Measurements from ENCODE around the gene TMCC1. TPM values are rescaled to one million over a fixed set of nuclear protein-coding genes. Genes with fewer than 3 reads are reported as not detected.

TMCC1 gene
- total and polyA plus RNA-seq, 10 of the 15 experiments (the other 5 are each of a cell fraction or from before 2014, with no cell fraction given) = 2.3 to 21.1 (median 8.4) TPM

GRCh38 chr3:129893581-129894070 is at the start of gene TMCC1 (continued):
- TF ChIP-seq, protein P1, sequence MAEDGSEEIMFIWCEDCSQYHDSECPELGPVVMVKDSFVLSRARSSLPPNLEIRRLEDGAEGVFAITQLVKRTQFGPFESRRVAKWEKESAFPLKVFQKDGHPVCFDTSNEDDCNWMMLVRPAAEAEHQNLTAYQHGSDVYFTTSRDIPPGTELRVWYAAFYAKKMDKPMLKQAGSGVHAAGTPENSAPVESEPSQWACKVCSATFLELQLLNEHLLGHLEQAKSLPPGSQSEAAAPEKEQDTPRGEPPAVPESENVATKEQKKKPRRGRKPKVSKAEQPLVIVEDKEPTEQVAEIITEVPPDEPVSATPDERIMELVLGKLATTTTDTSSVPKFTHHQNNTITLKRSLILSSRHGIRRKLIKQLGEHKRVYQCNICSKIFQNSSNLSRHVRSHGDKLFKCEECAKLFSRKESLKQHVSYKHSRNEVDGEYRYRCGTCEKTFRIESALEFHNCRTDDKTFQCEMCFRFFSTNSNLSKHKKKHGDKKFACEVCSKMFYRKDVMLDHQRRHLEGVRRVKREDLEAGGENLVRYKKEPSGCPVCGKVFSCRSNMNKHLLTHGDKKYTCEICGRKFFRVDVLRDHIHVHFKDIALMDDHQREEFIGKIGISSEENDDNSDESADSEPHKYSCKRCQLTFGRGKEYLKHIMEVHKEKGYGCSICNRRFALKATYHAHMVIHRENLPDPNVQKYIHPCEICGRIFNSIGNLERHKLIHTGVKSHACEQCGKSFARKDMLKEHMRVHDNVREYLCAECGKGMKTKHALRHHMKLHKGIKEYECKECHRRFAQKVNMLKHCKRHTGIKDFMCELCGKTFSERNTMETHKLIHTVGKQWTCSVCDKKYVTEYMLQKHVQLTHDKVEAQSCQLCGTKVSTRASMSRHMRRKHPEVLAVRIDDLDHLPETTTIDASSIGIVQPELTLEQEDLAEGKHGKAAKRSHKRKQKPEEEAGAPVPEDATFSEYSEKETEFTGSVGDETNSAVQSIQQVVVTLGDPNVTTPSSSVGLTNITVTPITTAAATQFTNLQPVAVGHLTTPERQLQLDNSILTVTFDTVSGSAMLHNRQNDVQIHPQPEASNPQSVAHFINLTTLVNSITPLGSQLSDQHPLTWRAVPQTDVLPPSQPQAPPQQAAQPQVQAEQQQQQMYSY (CRISPR knock-in tag; IDR thresholded peaks at IDR 0.05) = no peak
- TF ChIP-seq STAT1 (conservative IDR thresholded peaks at IDR 0.05) = no peak
- no peak for TF ChIP-seq RUNX3 (IDR thresholded peaks at IDR 0.05; ENCODE audit: low read length)
- no peak for TF ChIP-seq SIX5 (IDR thresholded peaks at IDR 0.05; ENCODE audit: low read depth, low read length, severe bottlenecking)
- no peak for TF ChIP-seq MLLT1 (IDR thresholded peaks at IDR 0.05)

DNA sequence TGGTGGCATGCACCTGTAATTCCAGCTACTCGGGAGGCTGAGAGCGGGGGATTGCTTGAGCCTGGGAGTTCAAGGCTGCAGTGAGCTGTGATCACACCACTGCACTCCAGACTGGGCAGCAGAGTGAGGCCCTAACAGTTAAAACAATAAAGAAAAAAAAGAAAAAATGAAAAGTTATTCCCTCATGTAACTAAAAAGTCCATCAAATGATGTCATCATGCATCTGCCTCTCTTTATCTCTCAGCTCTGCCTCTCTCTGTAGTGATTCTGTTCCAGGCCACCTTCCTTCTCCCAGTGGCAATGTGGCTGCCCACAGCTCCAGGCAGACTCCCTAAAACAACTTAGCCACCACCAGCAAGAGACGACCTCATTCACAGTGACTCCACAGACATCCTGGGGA is 49.5 kb upstream of the TMCC1 start:
- Histone ChIP-seq H3K27ac (ENCODE audit: control insufficient read depth, insufficient read depth) (no peak overlapping the region), H3K4me1 (ENCODE audit: control insufficient read depth, insufficient read depth, low read length) (no peaks in the 10 kb centered on the region), H2AFZ (ENCODE audit: control insufficient read depth, low read depth, low read length) (no peak overlapping the region), H4K20me1 (ENCODE audit: control insufficient read depth, insufficient read depth) (no peaks in the 10 kb centered on the region), H3K36me3 (ENCODE audit: control insufficient read depth in 2 of 2, insufficient read depth in 2 of 2, low read length in 1 of 2) (no peaks in the 10 kb centered on the region), H3K9ac (ENCODE audit: control insufficient read depth, insufficient read depth, low read length) (no peak overlapping the region), H3K79me2 (ENCODE audit: control insufficient read depth, insufficient read depth, low read length) (no peaks in the 10 kb centered on the region), H3K9me3 (replicated peaks; ENCODE audit: control insufficient read depth, insufficient read depth, low read length) (no peaks in the 10 kb centered on the region), H3K4me3 (no peak overlapping the region), H3K27me3 (replicated peaks in 1 of 2; ENCODE audit: control insufficient read depth in 2 of 2, insufficient read depth in 2 of 2, low read length in 1 of 2) (peaks cover 0 to 2% of the 10 kb centered on the region in 2 experiments; a peak in 1 of 4 replicates), H3K4me2 (ENCODE audit: control insufficient read depth, insufficient read depth) (no peak overlapping the region)
- FAIRE-seq = no peak
- BruUV-seq (replicated peaks) = no TSS peak
- intact Hi-C loops (cut with micrococcal nuclease; ENCODE audit: unreplicated experiment) (loop anchor here (2.0 to 5.0 kb wide), 2 partner anchors 49 to 156 kb away; no protein-coding TSS in a partner anchor), in situ Hi-C loops (cut with MboI) (no loop called here)
- DNase-seq (ENCODE audit: low read depth, low spot score) = no peak
- CTCF ChIA-PET = interaction anchor here (0.6 to 3.6 kb wide), 13 partner anchors 9 to 316 kb away, joined by 3 to 30 read pairs (median 6); partner anchors contain the start of gene TMCC1
- no peak for ATAC-seq
- 23% methylated on average over 3 of the region's 3 CpGs for WGBS (ENCODE audit: insufficient coverage, insufficient replicate concordance, low lambda C conversion rate, missing lambda C conversion rate)
- RAD21 ChIA-PET (ENCODE audit: unreplicated experiment) = interaction anchor here (1.2 to 2.2 kb wide), 2 partner anchors 60 to 155 kb away, joined by 6 to 9 read pairs; no protein-coding TSS in a partner anchor
- POLR2A ChIA-PET = no interaction called here
- SMC1A ChIA-PET (ENCODE audit: uncharacterized antibody, unreplicated experiment) = interaction anchor here (0.9 to 1.9 kb wide), 3 partner anchors 47 to 155 kb away, joined by 3 to 7 read pairs (median 5); no protein-coding TSS in a partner anchor
- TF ChIP-seq TCF12 (IDR thresholded peaks at IDR 0.05; ENCODE audit: low read depth, low read length) (no peak), ELK1 (IDR thresholded peaks at IDR 0.05; ENCODE audit: low read depth, low read length) (no peak), CBX5 (IDR thresholded peaks at IDR 0.05; ENCODE audit: low read depth) (no peak)
- TF ChIP-seq, protein P2, sequence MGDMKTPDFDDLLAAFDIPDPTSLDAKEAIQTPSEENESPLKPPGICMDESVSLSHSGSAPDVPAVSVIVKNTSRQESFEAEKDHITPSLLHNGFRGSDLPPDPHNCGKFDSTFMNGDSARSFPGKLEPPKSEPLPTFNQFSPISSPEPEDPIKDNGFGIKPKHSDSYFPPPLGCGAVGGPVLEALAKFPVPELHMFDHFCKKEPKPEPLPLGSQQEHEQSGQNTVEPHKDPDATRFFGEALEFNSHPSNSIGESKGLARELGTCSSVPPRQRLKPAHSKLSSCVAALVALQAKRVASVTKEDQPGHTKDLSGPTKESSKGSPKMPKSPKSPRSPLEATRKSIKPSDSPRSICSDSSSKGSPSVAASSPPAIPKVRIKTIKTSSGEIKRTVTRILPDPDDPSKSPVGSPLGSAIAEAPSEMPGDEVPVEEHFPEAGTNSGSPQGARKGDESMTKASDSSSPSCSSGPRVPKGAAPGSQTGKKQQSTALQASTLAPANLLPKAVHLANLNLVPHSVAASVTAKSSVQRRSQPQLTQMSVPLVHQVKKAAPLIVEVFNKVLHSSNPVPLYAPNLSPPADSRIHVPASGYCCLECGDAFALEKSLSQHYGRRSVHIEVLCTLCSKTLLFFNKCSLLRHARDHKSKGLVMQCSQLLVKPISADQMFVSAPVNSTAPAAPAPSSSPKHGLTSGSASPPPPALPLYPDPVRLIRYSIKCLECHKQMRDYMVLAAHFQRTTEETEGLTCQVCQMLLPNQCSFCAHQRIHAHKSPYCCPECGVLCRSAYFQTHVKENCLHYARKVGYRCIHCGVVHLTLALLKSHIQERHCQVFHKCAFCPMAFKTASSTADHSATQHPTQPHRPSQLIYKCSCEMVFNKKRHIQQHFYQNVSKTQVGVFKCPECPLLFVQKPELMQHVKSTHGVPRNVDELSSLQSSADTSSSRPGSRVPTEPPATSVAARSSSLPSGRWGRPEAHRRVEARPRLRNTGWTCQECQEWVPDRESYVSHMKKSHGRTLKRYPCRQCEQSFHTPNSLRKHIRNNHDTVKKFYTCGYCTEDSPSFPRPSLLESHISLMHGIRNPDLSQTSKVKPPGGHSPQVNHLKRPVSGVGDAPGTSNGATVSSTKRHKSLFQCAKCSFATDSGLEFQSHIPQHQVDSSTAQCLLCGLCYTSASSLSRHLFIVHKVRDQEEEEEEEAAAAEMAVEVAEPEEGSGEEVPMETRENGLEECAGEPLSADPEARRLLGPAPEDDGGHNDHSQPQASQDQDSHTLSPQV (IDR thresholded peaks at IDR 0.05) = no peak

Data from GM12878 (cell line).